HepG2 (cell line): Measurements from ENCODE around the gene PSMG3. TPM values are rescaled to one million over a fixed set of nuclear protein-coding genes. Genes with fewer than 3 reads are reported as not detected.

Experiments
- ATAC-seq: fragments of 200-7000 bp; cut with Tn5 transposase; 3 replicates; pipeline ENCODE4 v1.9.1; 2020; ENCODE audit warnings: mild to moderate bottlenecking, moderate library complexity
- BruUV-seq: library from RNA; stranded (reverse); fragments of 400-500 nt; replicated peaks from 2 replicates; lab custom pipeline; 2021; lab: Mats Ljungman, UMichigan
- CTCF ChIA-PET: fragments of 300-600 bp; formaldehyde crosslinking; extraction: SDS; loops from one replicate; lab custom pipeline; 2021; ENCODE audit warnings: low total read pairs, inconsistent platforms, low intra/inter-chr PET ratio; lab: Yijun Ruan, JAX
- POLR2A ChIA-PET: fragments of 350-600 bp; sonication (Branson Sonifier 250); formaldehyde crosslinking; loops from one replicate; lab custom pipeline; 2020; ENCODE audit warnings: antibody characterized with exemption, inconsistent platforms; lab: Yijun Ruan, JAX
- DNase-seq: peaks from one replicate; pipeline ENCODE4 v3.0.0-alpha.2; 2015; ENCODE audit warnings: low spot score
- FAIRE-seq: peaks from 3 replicates; lab custom pipeline; 2011; peaks lifted over from hg19 to GRCh38; lab: Jason Lieb, UNC
- H2AFZ ChIP-seq: one replicate; pipeline ENCODE4 v1.6.1; 2011; ENCODE audit warnings: low read length, inconsistent platforms
- H3K27ac ChIP-seq: fragments of 300-600 bp; 3 replicates; pipeline ENCODE4 v1.8.0; 2011; ENCODE audit warnings: mixed run types, mild to moderate bottlenecking, mixed read lengths, low read length, inconsistent platforms; ENCODE audit not compliant: insufficient read depth; ENCODE audit errors: extremely low read length
- H3K27me3 ChIP-seq, 2 experiments: fragments of 200-600 bp in 1 of 2; 2 replicates in 1 of 2; 3 replicates in 1 of 2; pipeline versions ENCODE4 v1.6.0 to v1.8.0; 2011; ENCODE audit warnings: low read length in 2 of 2, mild to moderate bottlenecking in 2 of 2, moderate library complexity in 2 of 2, inconsistent platforms in 1 of 2; ENCODE audit not compliant: insufficient read depth in 2 of 2, control insufficient read depth in 1 of 2
- H3K36me3 ChIP-seq, 2 experiments: fragments of 200-600 bp in 1 of 2; replicated peaks in 1 of 2; 2 replicates in 1 of 2; 3 replicates in 1 of 2; pipeline versions ENCODE4 v1.5.1 to v1.8.0; 2011; ENCODE audit warnings: low read length in 2 of 2, inconsistent platforms in 1 of 2; ENCODE audit not compliant: insufficient read depth in 2 of 2, control insufficient read depth in 1 of 2
- H3K4me1 ChIP-seq: 2 replicates; pipeline ENCODE4 v1.5.1; 2012; ENCODE audit warnings: low read length, inconsistent platforms; ENCODE audit not compliant: insufficient read depth
- H3K4me2 ChIP-seq: 2 replicates; pipeline ENCODE4 v1.6.0; 2011; ENCODE audit warnings: low read depth, low read length, inconsistent platforms
- H3K4me3 ChIP-seq, 3 experiments: fragments of 200-600 bp in 1 of 3; sonication (generic), shearing (Covaris generic) in 1 of 3; replicated peaks in 1 of 3; 2 replicates each; pipeline ENCODE4 v1.5.1; 2011 to 2016; ENCODE audit warnings: low read length in 3 of 3, inconsistent platforms in 2 of 3, low read depth in 2 of 3, mild to moderate bottlenecking in 2 of 3, control low read depth in 1 of 3, mixed read lengths in 1 of 3; ENCODE audit not compliant: insufficient read depth in 1 of 3
- H3K79me2 ChIP-seq: one replicate; pipeline ENCODE4 v1.6.1; 2011; ENCODE audit warnings: low read length, inconsistent platforms; ENCODE audit not compliant: insufficient read depth
- H3K9ac ChIP-seq: 2 replicates; pipeline ENCODE4 v1.6.0; 2011; ENCODE audit warnings: mild to moderate bottlenecking, low read depth, low read length, inconsistent platforms; ENCODE audit not compliant: insufficient read depth
- H3K9me3 ChIP-seq: 2 replicates; pipeline ENCODE4 v1.5.1; 2012; ENCODE audit warnings: mild to moderate bottlenecking, low read length
- H4K20me1 ChIP-seq: 2 replicates; pipeline ENCODE4 v1.6.0; 2011; ENCODE audit warnings: inconsistent platforms, mild to moderate bottlenecking, low read length, moderate library complexity; ENCODE audit not compliant: insufficient read depth
- CREB1 ChIP-seq, 2 experiments: fragments of 450-650 bp in 1 of 2; IDR thresholded peaks; 2 replicates each; pipeline ENCODE4 v1.6.1; 2016 to 2017; ENCODE audit warnings: control low read depth in 1 of 2, mild to moderate bottlenecking in 1 of 2, missing compliant biosample characterization in 1 of 2, missing genetic modification characterization in 1 of 2
- CREM ChIP-seq, 2 experiments: sonication (generic) in 1 of 2; formaldehyde crosslinking in 1 of 2; IDR thresholded peaks; 2 replicates each; pipeline versions ENCODE4 v1.4.0 to v1.6.1; 2016 to 2020; ENCODE audit warnings: antibody characterized with exemption in 1 of 2, mild to moderate bottlenecking in 1 of 2, missing genetic modification reagents in 1 of 2
- HOXA3 ChIP-seq: sonication (generic); formaldehyde crosslinking; IDR thresholded peaks from 2 replicates; pipeline ENCODE4 v1.5.0; 2020; ENCODE audit warnings: missing genetic modification reagents
- SRF ChIP-seq: IDR thresholded peaks from 2 replicates; pipeline ENCODE4 v1.6.1; 2011; ENCODE audit warnings: mild to moderate bottlenecking, low read depth, low read length, moderate library complexity
- TAF1 ChIP-seq: sonication (generic); formaldehyde crosslinking; IDR thresholded peaks from 2 replicates; pipeline ENCODE4 v1.4.0; 2020; ENCODE audit warnings: missing genetic modification reagents
- UBTF ChIP-seq: sonication (generic); formaldehyde crosslinking; IDR thresholded peaks from 2 replicates; pipeline ENCODE4 v1.4.0; 2020; ENCODE audit warnings: mild to moderate bottlenecking, missing genetic modification reagents
- ZBTB2 ChIP-seq: sonication (generic); formaldehyde crosslinking; IDR thresholded peaks from 2 replicates; pipeline ENCODE4 v1.8.0; 2022; ENCODE audit warnings: low read depth, missing genetic modification reagents
- ZBTB21 ChIP-seq: sonication (generic); formaldehyde crosslinking; IDR thresholded peaks from 2 replicates; pipeline ENCODE4 v1.4.0; 2020; ENCODE audit warnings: missing genetic modification reagents
- ZBTB38 ChIP-seq: sonication (generic); formaldehyde crosslinking; IDR thresholded peaks from 2 replicates; pipeline ENCODE4 v1.5.1; 2020; ENCODE audit warnings: mild to moderate bottlenecking, missing genetic modification reagents
- ZFP91 ChIP-seq: sonication (generic); formaldehyde crosslinking; IDR thresholded peaks from 2 replicates; pipeline ENCODE4 v1.9.0; 2022; ENCODE audit warnings: missing genetic modification reagents, mild to moderate bottlenecking, borderline replicate concordance
- ZNF230 ChIP-seq: sonication (generic); formaldehyde crosslinking; IDR thresholded peaks from 2 replicates; pipeline ENCODE4 v1.4.0; 2020; ENCODE audit warnings: mild to moderate bottlenecking, missing genetic modification reagents
- ZNF317 ChIP-seq: sonication (generic); formaldehyde crosslinking; IDR thresholded peaks from 2 replicates; pipeline ENCODE4 v1.5.0; 2020; ENCODE audit warnings: mild to moderate bottlenecking, missing genetic modification reagents
- ZNF446 ChIP-seq: sonication (generic); formaldehyde crosslinking; IDR thresholded peaks from 2 replicates; pipeline ENCODE4 v1.5.0; 2020; ENCODE audit warnings: mild to moderate bottlenecking, missing genetic modification reagents
- ZNF687 ChIP-seq: sonication (generic); formaldehyde crosslinking; IDR thresholded peaks from 2 replicates; pipeline ENCODE4 v1.5.1; 2020; ENCODE audit warnings: mild to moderate bottlenecking, missing genetic modification reagents, moderate library complexity
- WGBS: methylation state at CpG from one replicate; pipeline ENCODE4 v1.1.6; 2017; ENCODE audit warnings: low lambda C conversion rate; 5-methylcytosine and 5-hydroxymethylcytosine counted together
- in situ Hi-C: cut with HindIII; loops from 2 replicates; pipeline ENCODE4 v1.10.0; 2017; ENCODE audit warnings: low pct_unique_long_range_greater_than_20kb; ENCODE audit not compliant: extremely low pct_ligation_motif_present
- intact Hi-C: fragments of 100-400 bp; cut with micrococcal nuclease; formaldehyde crosslinking; loops from one replicate; pipeline ENCODE4 v1.10.0; 2022; ENCODE audit not compliant: unreplicated experiment
- polyA plus RNA-seq, 8 experiments: library from polyadenylated mRNA; depleted of rRNA in 3 of 8; stranded (reverse) in 7 of 8; unstranded in 1 of 8; fragments of >200 nt; fragmentation: Illumina TruSeq in 4 of 8; extraction: Trizol in 4 of 8; gene quantifications; 2 replicates each; pipeline versions ENCODE4 v1.2.1 to v1.2.3, GENCODE V29; 2011 to 2016; ENCODE audit warnings: low read depth in 4 of 8, missing spikeins in 1 of 8, mixed read lengths in 1 of 8; ENCODE audit not compliant: insufficient read depth in 1 of 8
- total RNA-seq, 5 experiments: library from RNA; depleted of rRNA; stranded (reverse); fragments of >200 nt; fragmentation: Illumina TruSeq; extraction: Trizol; gene quantifications; 2 replicates each; pipeline ENCODE4 v1.2.3, GENCODE V29; 2016; ENCODE audit warnings: low read depth in 1 of 5

The PSMG3 gene
- total and polyA plus RNA-seq, 2 of the 13 experiments (the other 11 are each of a cell fraction or from before 2014, with no cell fraction given): 29.6 to 48.4 TPM

GRCh38 chr7:1569016-1569415, 816 bp downstream of the PSMG3 start:
- intact Hi-C loops: no loop called here
- Histone ChIP-seq H4K20me1 (no peaks in the 10 kb centered on the region), H3K27ac (peak overlapping the region; percentile 63), H3K9me3 (no peaks in the 10 kb centered on the region), H3K79me2 (peaks cover 7% of the 10 kb centered on the region), H3K27me3 (no peaks in the 10 kb centered on the region; a peak in 1 of 5 replicates), H3K36me3 (peaks cover 2 to 14% of the 10 kb centered on the region in 2 experiments; a peak in 2 of 5 replicates), H3K4me1 (peaks cover 37% of the 10 kb centered on the region), H2AFZ (no peak overlapping the region), H3K4me2 (peak overlapping the region; percentile 91), H3K4me3 (peak overlapping the region; percentile 68 to 96 (median 86); a peak in 5 of 6 replicates), H3K9ac (peak overlapping the region; percentile 97)
- in situ Hi-C loops: no loop called here
- POLR2A ChIA-PET: no interaction called here
- BruUV-seq: TSS peak; percentile 87
- CTCF ChIA-PET: no interaction called here
- 56% methylated on average over 13 of the region's 13 CpGs for WGBS
- FAIRE-seq (peak; percentile 4), ATAC-seq (no peak), DNase-seq (no peak)
- TF ChIP-seq ZBTB21 (CRISPR knock-in tag): peak; percentile 71
- TF ChIP-seq TAF1 (CRISPR knock-in tag): 0 out of 2 replicates have a peak, but pooled peaks have one; percentile 22
- TF ChIP-seq CREB1 (IDR thresholded peaks at IDR 0.05): peak; percentile 94
- no peak for TF ChIP-seq CREB1 (CRISPR knock-in tag; IDR thresholded peaks at IDR 0.05)
- 0 out of 2 replicates have a peak, but pooled peaks have one; percentile 65 for TF ChIP-seq ZNF317 (CRISPR knock-in tag)
- peak; percentile 88 for TF ChIP-seq ZBTB38
- TF ChIP-seq SRF: peak; percentile 36; the same call in 1 of the 2 replicates
- peak; percentile 45; the same call in 1 of the 2 replicates for TF ChIP-seq ZNF687 (CRISPR knock-in tag)
- TF ChIP-seq HOXA3 (CRISPR knock-in tag): peak; percentile 48; the same call in 1 of the 2 replicates
- TF ChIP-seq ZFP91: 0 out of 2 replicates have a peak, but pooled peaks have one; percentile 28
- 0 out of 2 replicates have a peak, but pooled peaks have one; percentile 32 for TF ChIP-seq ZNF230 (CRISPR knock-in tag)
- TF ChIP-seq CREM (IDR thresholded peaks at IDR 0.05): peak; percentile 19; the same call in 1 of the 2 replicates
- TF ChIP-seq CREM (CRISPR knock-in tag; IDR thresholded peaks at IDR 0.05): no peak
- TF ChIP-seq UBTF (CRISPR knock-in tag): 0 out of 2 replicates have a peak, but pooled peaks have one; percentile 28
- no peak for TF ChIP-seq ZBTB2 (CRISPR knock-in tag)
- no peak for TF ChIP-seq ZNF446
